HCT116 (cell line): ENCODE data around the gene SLC30A3. TPM values are rescaled to one million over a fixed set of nuclear protein-coding genes. Genes with fewer than 3 reads are reported as not detected.
"Not testable (repeated sequence)": the region's sequence is repeated elsewhere in the genome, so short reads cannot be mapped to it uniquely, and the experiment has no call there.

Experiments
- ATAC-seq: fragments of 200-7000 bp; cut with Tn5 transposase; 2 replicates; pipeline ENCODE4 v1.9.1; 2020; ENCODE audit warnings: mild to moderate bottlenecking, moderate library complexity
- BruUV-seq: library from RNA; stranded (reverse); fragments of 400-500 nt; replicated peaks from 2 replicates; lab custom pipeline; 2021; lab: Mats Ljungman, UMichigan
- CTCF ChIA-PET: fragments of 300-600 bp; sonication (Branson Sonifier 250); formaldehyde crosslinking; loops from one replicate; lab custom pipeline; 2021; ENCODE audit warnings: antibody characterized with exemption; lab: Charles Lee
- POLR2A ChIA-PET: fragments of 300-600, 350-600 bp; sonication (Branson Sonifier 250); formaldehyde crosslinking; loops from one replicate; lab custom pipeline; 2021; ENCODE audit warnings: antibody characterized with exemption; lab: Charles Lee
- RAD21 ChIA-PET, 2 experiments: fragments of 300-600 bp; sonication (Branson Sonifier 250); formaldehyde crosslinking; loops; one replicate each; lab custom pipeline; 2023; ENCODE audit warnings: low total read pairs in 2 of 2; ENCODE audit not compliant: uncharacterized antibody in 2 of 2, unreplicated experiment in 2 of 2, low non-redundant PET in 1 of 2; lab: Charles Lee
- DNase-seq: peaks from one replicate; pipeline ENCODE4 v3.0.0-alpha.2; 2010; ENCODE audit warnings: low read depth, low spot score
- H2AFZ ChIP-seq: fragments of 200-600 bp; shearing (Covaris generic), sonication (generic); 2 replicates; pipeline ENCODE4 v1.6.1; 2017; ENCODE audit warnings: low read depth, mixed run types, mixed read lengths, antibody characterized with exemption, low read length; ENCODE audit not compliant: poor library complexity, severe bottlenecking
- H3K27ac ChIP-seq: 2 replicates; pipeline ENCODE4 v1.5.1; 2012; ENCODE audit warnings: low read depth, low read length
- H3K27me3 ChIP-seq: fragments of 200-600 bp; sonication (generic); 2 replicates; pipeline ENCODE4 v1.6.1; 2016; ENCODE audit warnings: mixed run types, low read length, mixed read lengths; ENCODE audit not compliant: insufficient read depth
- H3K36me3 ChIP-seq, 2 experiments: fragments of 200-500 bp in 1 of 2; fragments of 200-600 bp in 1 of 2; sonication (Bioruptor generic) in 1 of 2; sonication (generic) in 1 of 2; 2 replicates each; pipeline versions ENCODE4 v1.5.1 to v1.6.1; 2014 to 2016; ENCODE audit warnings: low read length in 2 of 2, inconsistent platforms in 1 of 2, mixed read lengths in 1 of 2, mixed run types in 1 of 2; ENCODE audit not compliant: insufficient read depth in 2 of 2, control insufficient read depth in 1 of 2
- H3K4me1 ChIP-seq, 2 experiments: fragments of 200-600 bp in 1 of 2; sonication (generic) in 1 of 2; 2 replicates each; pipeline versions ENCODE4 v1.5.1 to v1.6.1; 2012 to 2017; ENCODE audit warnings: low read length in 2 of 2, inconsistent platforms in 1 of 2, mild to moderate bottlenecking in 1 of 2, mixed read lengths in 1 of 2, mixed run types in 1 of 2, moderate library complexity in 1 of 2; ENCODE audit not compliant: insufficient read depth in 2 of 2, control insufficient read depth in 1 of 2
- H3K4me2 ChIP-seq: fragments of 200-600 bp; sonication (generic); 2 replicates; pipeline ENCODE4 v1.6.1; 2017; ENCODE audit warnings: mixed run types, low read length, mixed read lengths
- H3K4me3 ChIP-seq, 2 experiments: fragments of 200-600 bp in 1 of 2; sonication (generic) in 1 of 2; replicated peaks in 1 of 2; 2 replicates each; pipeline ENCODE4 v1.5.1; 2011 to 2016; ENCODE audit warnings: low read length in 2 of 2, control low read depth in 1 of 2, low read depth in 1 of 2, mild to moderate bottlenecking in 1 of 2, mixed read lengths in 1 of 2, mixed run types in 1 of 2
- H3K79me2 ChIP-seq: fragments of 200-600 bp; sonication (generic); 2 replicates; pipeline ENCODE4 v1.6.1; 2017; ENCODE audit warnings: mild to moderate bottlenecking, mixed run types, low read length, moderate library complexity, mixed read lengths; ENCODE audit not compliant: insufficient read depth
- H3K9ac ChIP-seq: fragments of 200-600 bp; sonication (generic); 2 replicates; pipeline ENCODE4 v1.6.1; 2016; ENCODE audit warnings: low read length, mixed read lengths
- H3K9me2 ChIP-seq: fragments of 200-600 bp; sonication (generic), shearing (Covaris generic); 2 replicates; pipeline ENCODE4 v1.6.1; 2017; ENCODE audit warnings: mixed run types, mild to moderate bottlenecking, moderate library complexity; ENCODE audit not compliant: insufficient read depth
- H3K9me3 ChIP-seq, 2 experiments: fragments of 200-500 bp in 1 of 2; fragments of 200-600 bp in 1 of 2; sonication (Bioruptor generic) in 1 of 2; sonication (generic) in 1 of 2; 2 replicates each; pipeline ENCODE4 v1.6.1; 2014 to 2017; ENCODE audit warnings: low read length in 2 of 2, mixed read lengths in 2 of 2, inconsistent platforms in 1 of 2, low read depth in 1 of 2, mild to moderate bottlenecking in 1 of 2, mixed run types in 1 of 2, moderate library complexity in 1 of 2; ENCODE audit not compliant: control insufficient read depth in 1 of 2, insufficient read depth in 1 of 2
- H4K20me1 ChIP-seq: fragments of 200-600 bp; sonication (generic), shearing (Covaris generic); 2 replicates; pipeline ENCODE4 v1.6.1; 2017; ENCODE audit warnings: mixed run types, mild to moderate bottlenecking, moderate library complexity; ENCODE audit not compliant: insufficient read depth
- ATF3 ChIP-seq: IDR thresholded peaks from 2 replicates; pipeline ENCODE4 v1.6.1; 2012
- CEBPB ChIP-seq: IDR thresholded peaks from 2 replicates; pipeline ENCODE4 v1.6.1; 2012; ENCODE audit warnings: low read depth
- EGR1 ChIP-seq: IDR thresholded peaks from 2 replicates; pipeline ENCODE4 v1.6.1; 2012; ENCODE audit warnings: low read depth
- ELF1 ChIP-seq: IDR thresholded peaks from 2 replicates; pipeline ENCODE4 v1.6.1; 2012; ENCODE audit warnings: low read depth, borderline replicate concordance
- FOSL1 ChIP-seq: IDR thresholded peaks from 2 replicates; pipeline ENCODE4 v1.6.1; 2012; ENCODE audit warnings: low read depth
- RAD21 ChIP-seq: IDR thresholded peaks from 2 replicates; pipeline ENCODE4 v1.6.1; 2012; ENCODE audit warnings: low read depth, mild to moderate bottlenecking
- REST ChIP-seq: IDR thresholded peaks from 2 replicates; pipeline ENCODE4 v1.6.1; 2012; ENCODE audit warnings: low read depth
- SIN3A ChIP-seq: IDR thresholded peaks from 2 replicates; pipeline ENCODE4 v1.6.1; 2012; ENCODE audit warnings: low read depth
- SRF ChIP-seq: IDR thresholded peaks from 2 replicates; pipeline ENCODE4 v1.6.1; 2012; ENCODE audit warnings: low read depth
- TCF7L2 ChIP-seq: IDR thresholded peaks from 2 replicates; pipeline ENCODE4 v1.7.0; 2011; ENCODE audit warnings: borderline replicate concordance, inconsistent platforms; ENCODE audit not compliant: insufficient read depth, insufficient read length; ENCODE audit errors: extremely low read depth
- intact Hi-C: fragments of 100-400 bp; cut with micrococcal nuclease; formaldehyde crosslinking; loops from 2 replicates; pipeline ENCODE4 v1.10.0; 2022
- total RNA-seq: library from RNA; stranded (reverse); gene quantifications from one replicate; pipeline ENCODE4 v1.2.1, GENCODE V29; 2021; ENCODE audit not compliant: unreplicated experiment

Gene SLC30A3
- total RNA-seq, 1 experiment from 2014 or later = 20.5 TPM

GRCh38 chr2:27272537-27273522 lies 10.0 kb upstream of the SLC30A3 start:
- ChIA-PET RAD21 (interaction anchor here in 1 of 2 experiments (0.7 kb wide), 1 partner anchor 219 kb away, joined by 3 read pairs; no protein-coding TSS in a partner anchor), POLR2A (interaction anchor here (1.8 kb wide), 1 partner anchor 9 kb away, joined by 6 read pairs; the partner anchor contains the start of gene SLC30A3)
- H3K27ac ChIP-seq, H2AFZ ChIP-seq, BruUV-seq, H3K9me2 ChIP-seq, H3K4me2 ChIP-seq, ATAC-seq, H3K9ac ChIP-seq, intact Hi-C loops, CTCF ChIA-PET, H3K4me3 ChIP-seq, H3K4me1 ChIP-seq, H3K27me3 ChIP-seq, DNase-seq, H3K79me2 ChIP-seq, H3K36me3 ChIP-seq, H3K9me3 ChIP-seq, H4K20me1 ChIP-seq: not testable (repeated sequence)

- H3K27ac ChIP-seq = no peak overlapping the region
- TF ChIP-seq FOSL1 (no peak), ELF1 (no peak), SIN3A (no peak), REST (no peak), TCF7L2 (no peak), SRF (no peak), EGR1 (no peak), RAD21 (no peak), ATF3 (no peak), CEBPB (no peak)
- H3K9me3 ChIP-seq = no peaks in the 10 kb centered on the region
- H3K36me3 ChIP-seq = no peaks in the 10 kb centered on the region
- H2AFZ ChIP-seq = no peak overlapping the region
- H3K4me1 ChIP-seq = peaks cover 0 to 2% of the 10 kb centered on the region in 2 experiments; a peak in 1 of 4 replicates
- H3K79me2 ChIP-seq = no peaks in the 10 kb centered on the region
- ChIA-PET RAD21 (no interaction called here), POLR2A (interaction anchor here (1.8 kb wide), 1 partner anchor 8 kb away, joined by 6 read pairs; the partner anchor contains the start of gene SLC30A3), CTCF (interaction anchor here (4.1 kb wide), 1 partner anchor 8 kb away, joined by 19 read pairs; no protein-coding TSS in a partner anchor)
- no peak overlapping the region for H3K4me3 ChIP-seq
- no peaks in the 10 kb centered on the region for H4K20me1 ChIP-seq
- intact Hi-C loops = no loop called here
- H3K9me2 ChIP-seq = no peaks in the 10 kb centered on the region
- H3K27me3 ChIP-seq = no peaks in the 10 kb centered on the region
- no peak overlapping the region for H3K9ac ChIP-seq
- DNase-seq = no peak
- no peak overlapping the region for H3K4me2 ChIP-seq
- ATAC-seq = no peak
- BruUV-seq = no TSS peak
Observed at GRCh38 chr2:27271631-27272340, 8.9 kb upstream of the SLC30A3 start.
